Gastrocnemius medialis (tissue), 4 donors: Measurements from ENCODE around the gene ADTRP. TPM values are rescaled to one million over a fixed set of nuclear protein-coding genes. Genes with fewer than 3 reads are reported as not detected.

ENCODE experiments used
- ATAC-seq, 2 donors: fragments of 150-250 bp; one replicate each; pipeline ENCODE4 v1.9.1; 2016
- DNase-seq, 2 donors: peaks; one replicate each; pipeline ENCODE4 v3.0.0-alpha.2; 2019
- H3K27ac ChIP-seq, 4 donors: fragments of 200-600 bp; sonication (generic); 1 replicate in 1 of 4; 2 replicates in 3 of 4; pipeline ENCODE4 v1.5.1; 2016 to 2018; ENCODE audit warnings: mild to moderate bottlenecking in 2 of 4, moderate library complexity in 1 of 4
- H3K27me3 ChIP-seq, 3 donors: fragments of 200-600 bp; sonication (generic) in 2 of 3; 1 replicate in 1 of 3; 2 replicates in 2 of 3; pipeline versions ENCODE4 v1.5.1 to v1.6.0; 2016 to 2019; ENCODE audit warnings: mild to moderate bottlenecking in 1 of 3, moderate library complexity in 1 of 3
- H3K36me3 ChIP-seq, 2 donors: fragments of 200-600 bp; sonication (generic) in 1 of 2; one replicate each; pipeline ENCODE4 v1.5.1; 2017 to 2018
- H3K4me1 ChIP-seq, 2 donors: fragments of 200-600 bp; sonication (generic) in 1 of 2; one replicate each; pipeline ENCODE4 v1.5.1; 2016 to 2017; ENCODE audit warnings: mild to moderate bottlenecking in 2 of 2
- H3K4me3 ChIP-seq, 4 donors: fragments of 200-600 bp; sonication (generic) in 3 of 4; 1 replicate in 1 of 4; 2 replicates in 3 of 4; pipeline ENCODE4 v1.5.1; 2016 to 2019; ENCODE audit warnings: mild to moderate bottlenecking in 2 of 4
- H3K9me3 ChIP-seq, 3 donors: fragments of 200-600 bp; sonication (generic) in 2 of 3; 1 replicate in 1 of 3; 2 replicates in 2 of 3; pipeline ENCODE4 v1.5.1; 2016 to 2019
- POLR2A ChIP-seq, 2 donors: fragments of 450-650 bp; IDR thresholded peaks; one replicate each; pipeline ENCODE4 v1.6.1; 2017; ENCODE audit warnings: antibody characterized with exemption in 2 of 2, mild to moderate bottlenecking in 2 of 2, moderate library complexity in 2 of 2
- in situ Hi-C, 4 donors: fragments of 200-750 bp; cut with MboI; loops; one replicate each; pipeline versions ENCODE4 v1.15.0 to v1.8.0; 2017; ENCODE audit warnings: low sequenced_read_pairs in 4 of 4
- intact Hi-C: fragments of 100-400 bp; cut with DNase I; formaldehyde crosslinking; loops from one replicate; pipeline ENCODE4 v1.15.1; 2023; ENCODE audit warnings: low total_unique reads
- total RNA-seq, 4 donors: library from RNA; depleted of rRNA; stranded (reverse); fragments of >200 nt; gene quantifications; one replicate each; pipeline versions ENCODE4 v1.1.0 to v1.2.3, GENCODE V29; 2016
- TF ChIP-seq, protein P1 (sequence below), 5 experiments: fragments of 450-650 bp in 3 of 5; fragments of 200-600 bp in 2 of 5; sonication (generic) in 2 of 5; IDR thresholded peaks in 4 of 5; conservative IDR thresholded peaks in 1 of 5; 1 replicate in 4 of 5; 2 replicates in 1 of 5; pipeline ENCODE4 v1.5.1; 2016 to 2019; ENCODE audit warnings: antibody characterized with exemption in 5 of 5, mild to moderate bottlenecking in 3 of 5, moderate library complexity in 3 of 5

Gene ADTRP
- total RNA-seq, 4 donors from 2014 or later = 0.31 to 0.73 TPM; not detected in 2

- Histone ChIP-seq H3K27me3 (no peaks in the 10 kb centered on the region), H3K4me3 (no peak overlapping the region), H3K9me3 (no peaks in the 10 kb centered on the region), H3K36me3 (no peaks in the 10 kb centered on the region), H3K4me1 (no peaks in the 10 kb centered on the region), H3K27ac (no peak overlapping the region)
- intact Hi-C loops (no loop called here), in situ Hi-C loops (loop anchor here (25.0 kb wide), 4 partner anchors 915 to 1240 kb away; no protein-coding TSS in a partner anchor)
- DNase-seq = no peak
- TF ChIP-seq, protein P1, sequence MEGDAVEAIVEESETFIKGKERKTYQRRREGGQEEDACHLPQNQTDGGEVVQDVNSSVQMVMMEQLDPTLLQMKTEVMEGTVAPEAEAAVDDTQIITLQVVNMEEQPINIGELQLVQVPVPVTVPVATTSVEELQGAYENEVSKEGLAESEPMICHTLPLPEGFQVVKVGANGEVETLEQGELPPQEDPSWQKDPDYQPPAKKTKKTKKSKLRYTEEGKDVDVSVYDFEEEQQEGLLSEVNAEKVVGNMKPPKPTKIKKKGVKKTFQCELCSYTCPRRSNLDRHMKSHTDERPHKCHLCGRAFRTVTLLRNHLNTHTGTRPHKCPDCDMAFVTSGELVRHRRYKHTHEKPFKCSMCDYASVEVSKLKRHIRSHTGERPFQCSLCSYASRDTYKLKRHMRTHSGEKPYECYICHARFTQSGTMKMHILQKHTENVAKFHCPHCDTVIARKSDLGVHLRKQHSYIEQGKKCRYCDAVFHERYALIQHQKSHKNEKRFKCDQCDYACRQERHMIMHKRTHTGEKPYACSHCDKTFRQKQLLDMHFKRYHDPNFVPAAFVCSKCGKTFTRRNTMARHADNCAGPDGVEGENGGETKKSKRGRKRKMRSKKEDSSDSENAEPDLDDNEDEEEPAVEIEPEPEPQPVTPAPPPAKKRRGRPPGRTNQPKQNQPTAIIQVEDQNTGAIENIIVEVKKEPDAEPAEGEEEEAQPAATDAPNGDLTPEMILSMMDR (IDR thresholded peaks at IDR 0.05 in 4 of 5, conservative IDR thresholded peaks at IDR 0.05 in 1 of 5) = no peak
- no peak for TF ChIP-seq POLR2A (IDR thresholded peaks at IDR 0.05)
- no peak for ATAC-seq
Measured at GRCh38 chr6:11672669-11673068, 105.9 kb downstream of the ADTRP start.

GRCh38 chr6:11672256-11672655 lies 106.3 kb downstream of the ADTRP start:
- no peaks in the 10 kb centered on the region for H3K27me3 ChIP-seq
- TF ChIP-seq, protein P1 (IDR thresholded peaks at IDR 0.05 in 4 of 5, conservative IDR thresholded peaks at IDR 0.05 in 1 of 5) = no peak
- TF ChIP-seq POLR2A (IDR thresholded peaks at IDR 0.05) = no peak
- no peak overlapping the region for H3K4me3 ChIP-seq
- H3K9me3 ChIP-seq = no peaks in the 10 kb centered on the region
- intact Hi-C loops (no loop called here), in situ Hi-C loops (loop anchor here (25.0 kb wide), 4 partner anchors 915 to 1240 kb away; no protein-coding TSS in a partner anchor)
- no peaks in the 10 kb centered on the region for H3K36me3 ChIP-seq
- ATAC-seq (no peak), DNase-seq (no peak)
- H3K4me1 ChIP-seq = no peaks in the 10 kb centered on the region
- no peak overlapping the region for H3K27ac ChIP-seq

- Histone ChIP-seq H3K27me3 (no peaks in the 10 kb centered on the region), H3K36me3 (no peaks in the 10 kb centered on the region), H3K27ac (no peak overlapping the region), H3K4me3 (no peak overlapping the region), H3K4me1 (no peaks in the 10 kb centered on the region), H3K9me3 (no peaks in the 10 kb centered on the region)
- DNase-seq (no peak), ATAC-seq (no peak)
- in situ Hi-C loops = loop anchor here (10.0 to 25.0 kb wide), 6 partner anchors 575 to 1243 kb away; no protein-coding TSS in a partner anchor
- TF ChIP-seq POLR2A (IDR thresholded peaks at IDR 0.05) = no peak
- TF ChIP-seq, protein P1 (IDR thresholded peaks at IDR 0.05 in 4 of 5, conservative IDR thresholded peaks at IDR 0.05 in 1 of 5) = no peak
- intact Hi-C loops = no loop called here
Measured at GRCh38 chr6:11669696-11670095, 108.9 kb downstream of the ADTRP start.

DNA sequence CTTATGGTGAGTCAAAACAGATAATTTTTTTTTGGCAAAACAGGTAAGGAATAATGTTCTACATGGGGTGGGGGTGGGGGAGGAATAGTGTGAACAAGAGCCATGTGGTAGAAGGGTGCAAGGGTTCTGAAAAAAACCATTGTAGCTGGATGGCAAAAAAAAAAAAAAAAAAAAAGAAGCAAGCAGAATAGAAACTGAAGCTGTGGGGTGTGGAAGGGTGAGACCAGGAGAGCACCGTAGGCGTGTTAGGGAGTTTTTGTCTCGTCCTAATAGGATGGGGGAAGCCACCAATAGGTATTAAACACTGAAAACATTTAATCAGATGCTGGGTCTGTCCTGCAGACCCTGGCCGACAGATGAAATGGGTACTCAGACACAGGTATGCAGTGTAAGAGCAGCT lies 110.1 kb downstream of the ADTRP start:
- ATAC-seq (no peak), DNase-seq (no peak)
- Histone ChIP-seq H3K27ac (no peak overlapping the region), H3K4me3 (no peak overlapping the region), H3K36me3 (no peaks in the 10 kb centered on the region), H3K9me3 (no peaks in the 10 kb centered on the region), H3K4me1 (no peaks in the 10 kb centered on the region), H3K27me3 (no peaks in the 10 kb centered on the region)
- in situ Hi-C loops (loop anchor here (10.0 to 25.0 kb wide), 6 partner anchors 576 to 1244 kb away; no protein-coding TSS in a partner anchor), intact Hi-C loops (no loop called here)
- TF ChIP-seq, protein P1 (IDR thresholded peaks at IDR 0.05 in 4 of 5, conservative IDR thresholded peaks at IDR 0.05 in 1 of 5) = no peak
- TF ChIP-seq POLR2A (IDR thresholded peaks at IDR 0.05) = no peak

GRCh38 chr6:11667876-11668275 lies 110.7 kb downstream of the ADTRP start:
- H3K9me3 ChIP-seq = no peaks in the 10 kb centered on the region
- TF ChIP-seq, protein P1 (IDR thresholded peaks at IDR 0.05 in 4 of 5, conservative IDR thresholded peaks at IDR 0.05 in 1 of 5) = no peak
- TF ChIP-seq POLR2A (IDR thresholded peaks at IDR 0.05) = no peak
- in situ Hi-C loops (loop anchor here (10.0 to 25.0 kb wide), 6 partner anchors 577 to 1244 kb away; no protein-coding TSS in a partner anchor), intact Hi-C loops (no loop called here)
- H3K27me3 ChIP-seq = no peaks in the 10 kb centered on the region
- H3K36me3 ChIP-seq = no peaks in the 10 kb centered on the region
- H3K4me1 ChIP-seq = no peaks in the 10 kb centered on the region
- H3K4me3 ChIP-seq = no peak overlapping the region
- H3K27ac ChIP-seq = no peak overlapping the region
- DNase-seq (no peak), ATAC-seq (no peak)
